HG02884 (cell line): ENCODE results near the gene ADAM12.

Experiments used
- ATAC-seq: cut with Tn5 transposase; IDR thresholded peaks from one replicate; pipeline ENCODE4 v1.9.1; 2021; ENCODE audit warnings: mild to moderate bottlenecking, moderate library complexity; ENCODE audit not compliant: unreplicated experiment

Gene ADAM12

DNA sequence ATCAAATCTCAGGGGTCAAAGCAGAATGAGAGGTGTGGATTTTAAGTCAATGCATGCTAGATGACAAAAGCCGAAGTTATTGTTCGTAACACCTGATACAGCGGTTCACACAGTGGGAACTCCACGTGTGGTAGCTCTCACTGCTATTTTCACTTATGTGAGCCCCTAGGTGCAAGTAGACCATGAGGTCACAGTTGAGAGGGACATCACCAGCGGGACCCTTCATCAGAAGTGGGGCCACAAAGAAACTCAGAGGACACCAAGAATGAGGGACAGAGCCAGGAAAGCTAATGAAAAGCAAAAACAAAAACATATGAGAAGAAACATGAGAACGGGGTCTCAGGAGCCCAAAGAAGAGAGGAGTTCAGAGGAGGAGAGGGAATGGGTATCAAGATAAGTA, 63.5 kb downstream of the ADAM12 start:
- ATAC-seq = no peak

GRCh38 chr10:126321440-126321839, 66.8 kb downstream of the ADAM12 start:
- no peak for ATAC-seq

DNA sequence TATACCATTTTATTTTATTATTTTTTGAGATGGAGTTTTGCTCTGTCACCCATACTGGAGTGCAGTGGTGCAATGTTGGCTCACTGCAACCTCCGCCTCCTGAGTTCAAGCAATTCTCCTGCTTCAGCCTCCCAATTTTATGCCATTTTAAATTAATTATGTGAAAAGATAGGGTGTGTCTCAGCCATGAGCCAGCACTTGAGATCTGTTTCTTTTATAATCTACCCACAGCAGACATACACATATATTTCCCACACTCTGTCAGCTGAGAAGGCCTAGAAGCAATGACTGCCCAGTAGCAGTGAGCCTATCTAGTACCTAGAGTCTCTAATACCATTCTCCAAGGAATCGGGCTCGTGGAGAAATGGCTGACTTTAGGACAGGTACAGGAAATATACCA, 70.5 kb downstream of the ADAM12 start:
- ATAC-seq = no peak

DNA sequence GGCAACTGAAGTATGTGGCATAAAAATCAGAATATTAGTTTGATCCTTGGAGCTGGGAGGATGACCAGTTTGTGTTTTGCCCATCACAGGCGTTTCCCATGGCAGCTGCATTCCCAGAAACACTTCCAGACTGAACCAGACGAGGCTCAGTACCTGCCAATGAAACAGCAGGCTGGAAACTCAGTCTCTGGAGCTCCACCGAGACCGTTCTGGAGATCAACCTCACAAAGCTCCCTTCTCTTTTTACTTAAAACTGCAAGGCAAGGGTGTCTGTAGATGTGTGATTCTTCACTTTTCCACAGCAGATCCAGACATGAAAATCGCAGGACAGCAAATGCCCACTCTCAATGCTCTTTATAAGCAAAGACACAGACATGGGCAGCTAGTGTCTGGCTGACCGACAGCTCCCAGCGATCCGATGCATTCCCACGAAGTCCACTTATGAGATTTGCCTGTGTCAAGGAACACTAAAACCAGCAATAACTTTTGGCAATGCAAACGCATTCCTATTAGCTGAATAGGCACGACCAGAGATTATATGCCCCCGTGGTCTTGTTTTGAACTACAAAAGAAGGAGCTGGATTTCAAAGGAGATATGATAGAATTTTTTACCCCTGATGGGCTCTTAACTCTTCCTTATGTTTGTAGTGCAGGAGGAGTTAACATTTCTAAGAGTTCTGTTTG, 72.6 kb downstream of the ADAM12 start:
- ATAC-seq = no peak

GRCh38 chr10:126314863-126315493, 73.3 kb downstream of the ADAM12 start:
- no peak for ATAC-seq

DNA sequence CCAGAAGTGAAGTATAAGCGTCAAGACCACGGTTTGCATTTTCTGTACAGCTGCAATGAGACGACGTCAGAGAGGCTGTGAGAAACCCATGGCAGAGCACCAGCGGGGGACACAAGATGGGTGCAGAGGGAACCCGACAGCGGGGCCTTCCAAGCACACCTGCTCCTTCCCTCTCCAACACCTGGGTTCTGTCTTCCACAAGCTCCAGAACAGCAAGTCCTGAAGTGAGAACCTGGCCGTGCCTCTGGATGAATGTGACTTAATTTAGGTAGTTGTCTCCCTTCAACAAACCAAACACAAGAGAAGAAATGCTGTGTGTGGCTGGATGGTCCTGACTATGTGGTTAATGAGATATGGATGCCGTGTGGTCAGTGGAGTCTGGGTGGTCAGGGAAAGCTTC, 76.1 kb downstream of the ADAM12 start:
- ATAC-seq = no peak

DNA sequence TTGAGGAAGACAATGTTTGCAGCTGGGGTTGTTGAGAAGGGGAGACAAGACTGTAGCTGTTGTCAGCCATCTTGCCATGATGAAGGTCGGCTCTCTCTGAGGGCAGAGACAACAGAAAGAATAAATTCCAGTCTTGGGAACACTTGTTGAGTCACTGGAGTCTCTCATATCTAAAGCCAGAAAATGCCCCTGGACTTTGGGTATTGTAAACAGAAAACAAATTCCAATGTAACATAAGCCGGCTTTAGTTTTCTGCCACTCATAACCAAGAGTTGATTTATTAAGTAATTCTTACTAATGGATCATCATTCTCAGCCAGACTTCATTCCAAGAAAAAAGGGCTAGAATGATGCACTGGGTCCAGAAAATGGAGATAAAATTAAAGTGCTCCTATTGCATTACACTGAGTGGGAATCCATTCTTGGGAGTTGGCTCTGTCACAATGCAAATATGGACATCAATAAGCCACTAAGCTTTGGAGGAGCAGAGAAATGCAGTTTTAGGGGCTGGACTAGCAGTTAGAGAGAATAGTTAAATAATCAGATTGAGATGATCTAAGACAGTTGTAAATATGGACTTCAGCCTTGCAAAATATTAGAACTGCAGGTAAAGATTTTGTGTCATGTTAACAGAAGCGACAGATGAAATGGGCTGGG, 78.9 kb downstream of the ADAM12 start:
- ATAC-seq = no peak

GRCh38 chr10:126302826-126303665, 85.2 kb downstream of the ADAM12 start:
- no peak for ATAC-seq

GRCh38 chr10:126302476-126302756, 85.9 kb downstream of the ADAM12 start:
- ATAC-seq = no peak

GRCh38 chr10:126301701-126302475, 86.4 kb downstream of the ADAM12 start:
- no peak for ATAC-seq

GRCh38 chr10:126294451-126294850, 93.8 kb downstream of the ADAM12 start:
- ATAC-seq = no peak

DNA sequence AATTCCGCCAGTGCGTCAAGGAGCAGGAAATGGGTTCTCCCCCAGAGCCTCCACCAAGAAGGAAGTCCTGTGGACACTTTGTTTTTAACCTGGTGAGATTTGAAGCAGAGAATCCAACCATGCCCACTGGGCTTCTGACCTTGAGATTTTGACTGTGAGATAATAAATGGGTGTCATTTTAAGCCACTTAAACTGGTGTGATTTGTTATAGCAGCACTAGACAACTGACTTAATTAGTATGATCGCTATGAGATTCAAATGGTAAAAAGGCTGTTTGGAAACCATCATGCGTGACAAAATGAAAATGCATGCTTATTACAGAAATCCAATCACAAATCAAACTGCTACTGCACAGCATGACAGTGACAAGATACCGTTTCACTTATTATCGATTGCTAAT, 98.0 kb downstream of the ADAM12 start:
- no peak for ATAC-seq

DNA sequence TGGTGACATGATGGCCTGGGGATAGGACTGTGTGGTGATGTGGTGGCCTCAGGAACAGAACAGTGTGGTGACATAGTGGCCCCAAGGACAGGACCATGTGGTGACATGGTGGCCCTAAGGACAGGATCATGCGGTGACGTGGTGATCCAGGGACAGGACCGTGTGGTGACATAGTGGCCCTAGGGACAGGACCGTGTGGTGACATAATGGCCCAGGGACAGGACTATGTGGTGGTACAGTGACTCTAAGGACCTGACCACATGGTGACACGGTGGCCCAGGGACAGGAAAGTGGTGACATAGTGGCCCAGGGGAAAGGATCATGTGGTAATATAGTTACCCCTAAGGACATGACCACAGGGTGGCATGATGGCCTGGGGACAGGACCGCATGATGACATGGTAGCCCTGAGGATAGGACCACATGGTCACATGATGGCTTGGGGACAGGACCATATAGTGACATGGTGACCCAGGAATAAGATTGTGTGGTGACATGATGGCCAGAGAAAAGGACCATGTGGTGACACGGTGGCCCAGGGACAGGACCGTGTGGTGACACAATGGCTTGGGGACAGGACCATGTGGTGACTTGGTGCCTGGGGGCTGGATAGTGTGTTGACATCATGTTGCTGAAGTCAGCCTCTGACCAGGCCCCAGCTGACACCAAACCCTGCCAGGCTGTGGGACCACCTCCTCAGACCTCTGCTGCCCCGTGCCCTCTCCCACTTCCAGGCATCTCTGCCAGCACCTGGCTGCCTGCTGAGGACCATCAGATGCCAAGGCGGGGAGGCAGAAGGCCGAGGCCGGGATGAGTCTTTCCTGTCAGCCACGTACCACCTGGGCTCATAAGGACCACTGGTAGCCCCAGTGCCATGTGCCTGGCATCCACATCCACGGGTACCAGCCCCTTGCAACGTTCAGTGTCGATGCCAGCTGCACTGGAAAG, 99.5 kb downstream of the ADAM12 start:
- no peak for ATAC-seq

DNA sequence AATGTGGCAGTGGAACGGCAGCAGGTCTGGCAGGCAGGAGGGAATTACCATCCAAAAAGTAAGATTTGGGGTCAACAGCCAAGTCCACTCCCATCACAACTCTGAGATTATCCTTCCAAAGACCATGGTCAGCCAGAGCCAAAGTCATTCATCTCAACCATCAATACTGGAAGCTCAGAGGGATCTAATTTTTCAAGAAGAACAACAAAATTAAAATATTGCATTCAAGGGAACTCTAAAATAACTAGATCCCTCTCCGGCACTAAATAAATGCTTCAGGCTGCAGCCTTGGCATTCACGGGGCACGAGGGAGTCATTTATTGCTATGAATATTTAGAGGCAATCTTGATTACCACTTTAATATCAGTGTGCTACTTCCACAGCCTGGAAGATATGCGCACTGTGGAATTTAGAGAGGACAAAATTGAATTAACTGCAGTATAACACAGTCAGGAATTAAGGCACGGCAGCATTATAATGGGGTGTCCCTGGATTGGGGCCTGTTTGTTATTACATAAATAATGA, 102.0 kb downstream of the ADAM12 start:
- ATAC-seq = no peak

GRCh38 chr10:126283307-126283706, 105.0 kb downstream of the ADAM12 start:
- no peak for ATAC-seq

DNA sequence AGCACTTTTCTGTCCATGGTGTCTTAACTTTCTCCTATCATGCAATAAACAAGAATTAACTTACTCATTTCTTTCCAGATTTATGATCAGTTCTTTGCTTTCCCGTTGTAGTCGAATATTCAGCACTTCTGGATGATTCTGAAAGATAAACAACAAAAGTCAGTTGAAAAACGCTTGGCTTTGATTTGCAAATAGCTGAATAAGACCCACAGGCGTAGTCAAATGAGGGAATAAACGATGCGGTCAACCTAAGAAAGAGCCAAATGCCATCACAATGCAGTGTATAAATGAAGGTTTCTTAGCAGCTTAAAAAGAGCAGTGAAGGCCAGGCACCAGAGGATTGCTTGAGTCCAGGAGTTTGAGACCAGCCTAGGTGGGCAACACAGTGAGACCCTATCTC, 109.4 kb downstream of the ADAM12 start:
- ATAC-seq = no peak

DNA sequence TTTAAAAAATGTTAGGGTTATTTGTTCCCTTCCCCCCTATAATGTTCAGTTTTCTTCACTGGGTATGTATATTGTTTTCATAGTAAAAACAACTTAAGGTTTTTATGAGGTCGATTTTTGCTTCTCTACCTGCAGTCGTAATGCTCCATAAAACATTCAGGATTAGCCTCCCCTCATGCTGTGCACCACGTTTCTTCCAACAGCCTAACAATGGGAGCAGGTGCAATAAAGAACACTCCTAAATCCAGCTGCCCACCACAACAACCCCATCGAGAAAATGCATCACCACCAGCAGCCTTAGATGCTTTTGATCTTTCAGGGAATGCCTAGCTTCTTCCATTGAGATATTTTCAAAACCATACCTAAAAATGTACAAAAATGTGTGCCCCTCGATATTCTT, 111.1 kb downstream of the ADAM12 start:
- no peak for ATAC-seq

- ATAC-seq = no peak
Observed at GRCh38 chr10:126272526-126272925, 115.8 kb downstream of the ADAM12 start.

- ATAC-seq = no peak
Observed at GRCh38 chr10:126270111-126270510, 118.2 kb downstream of the ADAM12 start.
